Articular chondrocyte of knee joint (primary cell): ENCODE results near the gene GOLGA6L6. TPM values are rescaled to one million over a fixed set of nuclear protein-coding genes. Genes with fewer than 3 reads are reported as not detected.

Source experiments
- small RNA-seq: library from RNA; depleted of rRNA; stranded (forward); fragments of <200 nt; gene quantifications from one replicate; pipeline ENCODE3, GENCODE V24; 2012
- total RNA-seq: library from RNA; depleted of rRNA; stranded (reverse); fragments of >200 nt; gene quantifications from 2 replicates; pipeline ENCODE4 v1.2.3, GENCODE V29; 2012

The GOLGA6L6 gene, protein sequence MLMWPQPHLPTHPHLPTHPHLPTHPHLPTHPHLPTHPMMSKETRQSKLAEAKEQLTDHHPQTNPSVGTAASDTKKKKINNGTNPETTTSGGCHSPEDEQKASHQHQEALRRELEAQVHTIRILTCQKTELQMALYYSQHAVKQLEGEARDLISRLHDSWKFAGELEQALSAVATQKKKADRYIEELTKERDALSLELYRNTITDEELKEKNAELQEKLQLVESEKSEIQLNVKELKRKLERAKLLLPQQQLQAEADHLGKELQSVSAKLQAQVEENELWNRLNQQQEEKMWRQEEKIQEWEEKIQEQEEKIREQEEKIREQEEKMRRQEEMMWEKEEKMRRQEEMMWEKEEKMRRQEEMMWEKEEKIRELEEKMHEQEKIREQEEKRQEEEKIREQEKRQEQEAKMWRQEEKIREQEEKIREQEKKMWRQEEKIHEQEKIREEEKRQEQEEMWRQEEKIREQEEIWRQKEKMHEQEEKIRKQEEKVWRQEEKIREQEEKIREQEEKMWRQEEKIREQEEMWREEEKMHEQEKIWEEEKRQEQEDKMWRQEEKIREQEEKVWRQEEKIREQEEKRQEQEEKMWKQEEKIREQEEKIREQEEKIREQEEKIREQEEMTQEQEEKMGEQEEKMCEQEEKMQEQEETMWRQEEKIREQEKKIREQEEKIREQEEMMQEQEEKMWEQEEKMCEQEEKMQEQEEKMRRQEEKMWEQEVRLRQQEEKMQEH
- not detected in 2 replicates for total RNA-seq

DNA sequence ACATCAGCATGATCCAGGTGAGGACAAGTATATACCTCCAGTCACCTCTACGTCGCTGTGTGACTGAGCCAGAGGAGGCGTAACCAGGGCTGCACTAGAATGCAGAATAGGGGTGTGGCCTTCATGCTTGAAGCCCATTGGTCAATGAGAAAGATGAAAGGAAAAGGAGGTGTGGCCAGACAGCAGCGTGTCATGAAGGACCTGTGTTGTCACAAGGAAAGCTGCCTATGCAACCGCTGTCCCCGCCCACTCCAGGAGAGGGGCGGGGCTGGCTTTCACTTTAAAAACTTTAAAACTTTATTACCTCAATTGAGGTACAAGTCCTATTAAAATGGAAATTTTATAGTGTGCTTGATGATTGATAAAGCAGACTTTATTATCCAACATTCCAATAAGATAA is at the start of gene GOLGA6L6:
GOLGA6L6 (minus strand) TSS at position 101 of the 400 bp plus-strand sequence; CDS start at position 10, 91 bp downstream.

Small RNAs within 50 kb of the gene (small RNA-seq; reads per million reads assigned to genes)
- not detected for gene RN7SL759P
